HG03378 (cell line): ENCODE measurements around the gene KLHL36.

Experiments
- ATAC-seq: cut with Tn5 transposase; IDR thresholded peaks from one replicate; pipeline ENCODE4 v1.9.1; 2021; ENCODE audit warnings: mild to moderate bottlenecking, moderate library complexity; ENCODE audit not compliant: unreplicated experiment

The KLHL36 gene

GRCh38 chr16:84647828-84648594, at the start of gene KLHL36:
KLHL36 (plus strand) TSS chr16:84648511; CDS start chr16:84650868, 2,357 bp downstream.
- ATAC-seq: no peak

- ATAC-seq: no peak
Measured at GRCh38 chr16:84599521-84600202, 48.6 kb upstream of the KLHL36 start.

- ATAC-seq: peak; percentile 70
Measured at GRCh38 chr16:84600343-84601229, 47.7 kb upstream of the KLHL36 start.

- no peak for ATAC-seq
Measured at GRCh38 chr16:84603140-84603816, 45.0 kb upstream of the KLHL36 start.

- no peak for ATAC-seq
Measured at GRCh38 chr16:84603940-84604339, 44.4 kb upstream of the KLHL36 start.

GRCh38 chr16:84604477-84605013, 43.8 kb upstream of the KLHL36 start:
- ATAC-seq: no peak

GRCh38 chr16:84605339-84605848, 42.9 kb upstream of the KLHL36 start:
- no peak for ATAC-seq

- ATAC-seq: no peak
Measured at GRCh38 chr16:84606081-84606875, 42.0 kb upstream of the KLHL36 start.

GRCh38 chr16:84607061-84607460, 41.2 kb upstream of the KLHL36 start:
- ATAC-seq: no peak

GRCh38 chr16:84607694-84608093, 40.6 kb upstream of the KLHL36 start:
- ATAC-seq: peak; percentile 61

GRCh38 chr16:84608282-84608681, 40.0 kb upstream of the KLHL36 start:
- ATAC-seq: no peak

GRCh38 chr16:84609563-84610177, 38.6 kb upstream of the KLHL36 start:
- ATAC-seq: no peak

- ATAC-seq: no peak
Measured at GRCh38 chr16:84610376-84610775, 37.9 kb upstream of the KLHL36 start.

GRCh38 chr16:84611041-84611440, 37.3 kb upstream of the KLHL36 start:
- no peak for ATAC-seq

GRCh38 chr16:84612686-84613085, 35.6 kb upstream of the KLHL36 start:
- no peak for ATAC-seq

GRCh38 chr16:84613408-84614072, 34.8 kb upstream of the KLHL36 start:
- no peak for ATAC-seq

GRCh38 chr16:84614073-84614459, 34.2 kb upstream of the KLHL36 start:
- no peak for ATAC-seq

- no peak for ATAC-seq
Measured at GRCh38 chr16:84614623-84614967, 33.7 kb upstream of the KLHL36 start.
